H7 (cell line): ENCODE data around the gene SLC1A2. TPM values are rescaled to one million over a fixed set of nuclear protein-coding genes. Genes with fewer than 3 reads are reported as not detected.

Experiments
- DNase-seq: peaks from one replicate; pipeline ENCODE4 v3.0.0; 2012
- H3K27me3 ChIP-seq: 2 replicates; pipeline ENCODE4 v1.6.0; 2011; ENCODE audit warnings: mild to moderate bottlenecking, low read length; ENCODE audit not compliant: control insufficient read depth, insufficient read depth
- H3K36me3 ChIP-seq: replicated peaks from 2 replicates; pipeline ENCODE4 v1.5.1; 2011; ENCODE audit warnings: low read length; ENCODE audit not compliant: control insufficient read depth, insufficient read depth
- H3K4me3 ChIP-seq: 2 replicates; pipeline ENCODE4 v1.5.1; 2011; ENCODE audit warnings: low read depth, mild to moderate bottlenecking, control low read depth, low read length, moderate library complexity; ENCODE audit not compliant: insufficient read depth
- total RNA-seq: library from RNA; depleted of rRNA; stranded (reverse); fragments of >200 nt; shearing (Covaris generic); gene quantifications from 2 replicates; pipeline ENCODE4 v1.2.3, GENCODE V29; 2014

Gene SLC1A2
- total RNA-seq, 1 experiment from 2014 or later = 1.0 TPM

DNA sequence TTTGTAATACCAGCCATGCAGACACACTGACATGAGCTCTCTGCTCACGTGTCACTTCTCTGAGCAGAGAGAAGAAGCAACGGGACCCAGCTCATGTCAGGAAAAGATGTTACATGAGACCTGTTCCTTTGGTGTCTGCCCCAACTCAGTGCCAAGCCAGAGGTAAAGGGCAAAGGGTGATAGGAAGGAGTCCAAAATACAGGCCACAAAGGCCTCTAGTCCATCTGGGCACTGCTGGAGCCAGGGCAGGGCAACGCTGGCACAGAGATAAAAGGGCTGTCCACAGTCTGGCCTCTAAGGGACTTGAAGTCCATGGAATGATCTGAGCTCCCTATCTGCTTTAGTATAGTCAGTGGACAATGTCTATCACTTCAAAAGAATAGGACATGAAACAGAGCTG is 79.3 kb downstream of the SLC1A2 start:
- DNase-seq = no peak

DNA sequence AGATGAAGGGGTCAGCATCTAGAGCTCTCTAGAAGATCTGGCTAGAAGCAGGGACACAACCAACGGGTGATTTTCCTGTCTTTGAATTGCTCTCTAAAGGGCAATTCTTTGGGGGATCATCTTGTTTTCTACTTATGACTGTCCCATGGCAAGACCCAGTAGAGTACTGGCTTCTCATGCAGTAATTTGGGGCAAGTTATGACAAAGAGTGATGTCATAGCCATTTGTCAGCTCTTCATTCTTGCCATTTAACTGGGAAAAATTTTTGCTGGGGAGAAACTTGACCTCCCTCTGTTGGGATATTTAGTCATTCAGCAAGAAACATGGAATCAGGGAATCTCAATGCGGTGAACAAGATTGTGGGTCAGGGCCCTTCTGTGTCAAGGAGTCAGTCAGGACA is 80.4 kb downstream of the SLC1A2 start:
- no peak for DNase-seq
- Histone ChIP-seq H3K4me3 (no peak overlapping the region), H3K27me3 (no peaks in the 10 kb centered on the region), H3K36me3 (no peaks in the 10 kb centered on the region)

More for the DNA sequence above, 79.3 kb downstream of the SLC1A2 start:
- Histone ChIP-seq H3K4me3 (no peak overlapping the region), H3K27me3 (no peaks in the 10 kb centered on the region), H3K36me3 (no peaks in the 10 kb centered on the region)

DNA sequence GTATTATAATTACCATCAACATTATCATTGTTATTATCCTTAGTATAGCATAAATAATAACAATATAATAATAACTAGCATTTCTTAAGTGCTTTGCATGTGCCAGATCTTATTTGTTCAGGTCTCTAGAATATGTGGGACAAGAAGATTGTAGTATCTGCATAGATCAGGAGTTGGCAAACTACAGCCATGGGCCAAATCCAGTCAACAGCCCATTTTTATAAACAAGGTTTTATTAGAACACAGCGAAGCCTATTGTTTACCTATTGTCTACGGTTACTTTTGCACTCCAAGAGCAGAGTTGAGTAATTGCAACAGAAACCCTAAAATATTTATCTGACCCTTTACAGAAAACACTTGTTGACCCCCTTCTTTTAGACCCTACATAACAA is 81.4 kb downstream of the SLC1A2 start:
- no peaks in the 10 kb centered on the region for H3K36me3 ChIP-seq

DNA sequence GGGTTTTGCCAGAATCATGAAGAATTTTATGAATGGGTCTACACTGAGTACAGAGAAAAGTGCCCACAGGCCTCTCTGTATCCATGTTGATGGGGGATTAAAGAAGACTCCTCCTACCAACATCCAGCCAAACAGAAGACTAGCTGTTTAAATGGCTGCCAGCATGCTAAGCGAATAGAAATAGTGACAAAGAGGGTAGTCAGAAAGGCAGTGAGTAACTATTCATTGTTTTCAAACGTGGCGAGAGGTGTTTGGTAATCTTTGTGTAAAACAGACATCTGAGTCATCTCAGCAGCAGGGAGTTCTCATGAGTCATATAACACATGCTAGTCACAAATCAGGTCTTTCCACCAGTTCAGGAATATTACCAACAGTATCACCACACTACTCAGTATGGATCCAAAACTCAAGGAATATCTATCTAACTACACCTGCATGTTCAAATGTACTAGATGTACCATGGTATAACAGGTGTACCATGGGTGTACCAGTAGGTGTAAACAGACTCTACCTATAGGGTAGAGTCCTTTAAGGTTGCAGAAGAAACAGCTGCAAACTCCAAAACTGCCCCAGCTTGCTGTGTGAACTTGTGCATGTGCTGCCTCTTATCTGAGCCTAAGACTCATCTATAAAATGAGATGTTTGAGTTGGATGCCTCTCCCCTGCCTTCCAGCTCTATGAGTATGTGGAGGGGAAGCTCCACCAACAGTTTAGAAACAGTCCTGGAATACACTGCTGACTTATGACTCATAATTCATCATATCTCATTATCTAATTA is 82.0 kb downstream of the SLC1A2 start:
- Histone ChIP-seq H3K4me3 (no peak overlapping the region), H3K36me3 (no peaks in the 10 kb centered on the region), H3K27me3 (no peaks in the 10 kb centered on the region)
- no peak for DNase-seq

More for the DNA sequence above, 81.4 kb downstream of the SLC1A2 start:
- H3K4me3 ChIP-seq = no peak overlapping the region
- no peak for DNase-seq
- no peaks in the 10 kb centered on the region for H3K27me3 ChIP-seq

DNA sequence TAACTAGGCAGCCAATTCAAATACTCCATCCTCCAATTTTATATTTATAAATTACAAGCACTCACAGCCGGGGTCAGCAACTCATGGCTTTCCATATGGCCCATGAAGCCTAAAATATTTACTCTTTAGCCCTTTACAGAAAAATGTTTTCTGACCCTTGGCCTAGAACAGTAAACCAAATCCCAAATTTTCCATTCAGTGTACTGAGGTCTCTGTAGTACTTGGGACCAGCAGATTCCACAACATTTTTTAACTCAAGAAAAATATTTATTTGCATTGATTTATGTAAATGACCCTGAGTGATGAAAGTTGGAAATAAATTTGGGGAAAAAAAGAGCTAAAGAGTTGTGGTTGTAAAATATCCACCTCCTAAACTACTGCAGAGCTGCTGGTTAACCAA is 82.6 kb downstream of the SLC1A2 start:
- no peak for DNase-seq
- H3K27me3 ChIP-seq = no peaks in the 10 kb centered on the region
- H3K4me3 ChIP-seq = no peak overlapping the region
- H3K36me3 ChIP-seq = no peaks in the 10 kb centered on the region

DNA sequence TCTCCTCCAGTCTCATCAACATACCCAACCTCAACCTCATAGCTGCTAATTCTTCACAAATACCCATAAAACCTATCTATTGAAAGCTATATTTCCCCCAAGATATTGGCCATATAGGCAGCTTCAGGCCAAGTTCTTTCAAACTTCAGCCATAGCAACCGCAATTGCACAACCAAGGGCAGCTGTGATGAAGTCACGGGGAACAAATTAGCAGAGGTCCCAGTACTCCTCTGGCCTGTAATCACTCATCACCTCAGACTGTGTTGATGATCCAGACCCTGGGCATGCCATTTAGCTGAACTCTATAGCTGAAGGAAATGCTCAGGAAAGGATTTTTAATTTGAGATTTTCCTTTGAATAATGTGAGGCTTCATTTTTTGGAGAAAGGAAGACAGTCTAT is 84.1 kb downstream of the SLC1A2 start:
- H3K4me3 ChIP-seq = no peak overlapping the region
- DNase-seq = no peak
- no peaks in the 10 kb centered on the region for H3K36me3 ChIP-seq
- no peaks in the 10 kb centered on the region for H3K27me3 ChIP-seq

DNA sequence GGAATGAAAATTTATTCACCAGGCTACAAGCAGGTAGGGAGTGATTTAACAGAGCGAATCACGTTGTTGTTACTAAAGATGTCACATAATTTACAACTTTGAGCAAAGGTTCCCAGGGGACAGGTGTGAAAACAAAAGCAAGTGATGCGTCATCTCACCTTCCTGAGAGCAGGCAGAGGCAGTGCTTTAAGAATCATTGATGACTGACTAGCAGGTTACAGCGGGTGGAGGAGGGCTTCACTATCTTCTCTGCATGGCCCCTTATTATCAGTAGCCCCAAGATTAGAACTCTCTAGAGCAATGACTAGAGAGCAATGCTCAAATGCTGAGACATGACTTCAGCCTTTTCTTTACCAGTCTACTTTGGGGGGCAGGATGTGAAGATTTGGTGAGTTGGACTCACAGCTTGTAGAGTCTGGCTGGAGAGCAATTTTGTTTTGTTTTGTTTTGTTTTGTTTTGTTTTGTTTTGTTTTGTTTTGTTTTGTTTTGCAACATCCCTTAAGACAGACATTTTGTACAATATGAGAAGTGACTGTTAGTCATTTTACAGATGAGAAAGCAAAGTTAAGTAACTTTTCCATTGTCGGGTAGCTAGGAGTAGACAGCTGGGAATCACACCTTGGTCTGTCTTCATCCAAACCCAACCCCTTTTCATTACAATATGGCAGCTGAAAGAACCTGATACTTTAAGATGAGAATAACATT is 84.8 kb downstream of the SLC1A2 start:
- DNase-seq = no peak
- H3K36me3 ChIP-seq = no peaks in the 10 kb centered on the region
- no peak overlapping the region for H3K4me3 ChIP-seq
- H3K27me3 ChIP-seq = no peaks in the 10 kb centered on the region

DNA sequence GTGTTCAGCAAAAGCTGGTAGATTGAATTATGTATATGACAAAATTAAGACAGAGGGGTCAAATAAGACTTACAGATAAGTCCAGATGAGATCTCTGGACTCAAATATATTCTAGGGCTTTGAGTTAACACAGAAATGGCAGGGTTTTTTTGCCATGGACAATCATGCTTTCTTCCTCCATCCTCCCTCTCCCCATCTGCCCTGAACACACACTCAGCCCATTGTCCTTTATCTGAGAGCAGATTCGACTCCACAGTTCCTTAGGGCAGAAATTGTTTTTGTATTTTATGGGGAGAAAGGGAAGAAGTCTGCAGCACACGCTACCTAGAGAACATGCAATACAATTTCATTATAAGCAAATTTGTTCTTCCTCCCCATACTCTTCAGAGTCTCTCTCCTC is 86.8 kb downstream of the SLC1A2 start:
- DNase-seq = no peak
- no peak overlapping the region for H3K4me3 ChIP-seq
- H3K36me3 ChIP-seq = no peaks in the 10 kb centered on the region

DNA sequence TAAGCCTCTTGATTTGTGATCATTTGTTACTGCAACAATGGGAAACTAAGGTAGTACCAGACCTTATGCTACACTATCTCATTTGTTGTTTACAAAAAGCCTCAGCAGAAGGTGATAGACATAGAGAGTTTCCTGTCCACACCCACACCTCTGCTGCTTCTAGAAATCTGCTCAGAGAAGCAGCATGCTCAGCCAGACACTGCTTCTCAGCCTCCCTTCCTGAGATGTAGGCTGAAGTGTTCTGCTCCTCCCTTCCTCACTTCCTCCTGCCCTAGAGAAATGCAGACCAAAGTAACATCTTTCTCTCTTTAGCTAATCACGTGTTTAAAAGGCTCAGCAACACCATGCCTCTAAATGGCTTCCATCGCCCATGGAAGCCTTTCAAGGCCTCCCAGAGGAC is 88.4 kb downstream of the SLC1A2 start:
- no peak for DNase-seq
- H3K4me3 ChIP-seq = no peak overlapping the region
- H3K36me3 ChIP-seq = no peaks in the 10 kb centered on the region
- H3K27me3 ChIP-seq = no peaks in the 10 kb centered on the region

More for the DNA sequence above, 86.8 kb downstream of the SLC1A2 start:
- no peaks in the 10 kb centered on the region for H3K27me3 ChIP-seq

DNA sequence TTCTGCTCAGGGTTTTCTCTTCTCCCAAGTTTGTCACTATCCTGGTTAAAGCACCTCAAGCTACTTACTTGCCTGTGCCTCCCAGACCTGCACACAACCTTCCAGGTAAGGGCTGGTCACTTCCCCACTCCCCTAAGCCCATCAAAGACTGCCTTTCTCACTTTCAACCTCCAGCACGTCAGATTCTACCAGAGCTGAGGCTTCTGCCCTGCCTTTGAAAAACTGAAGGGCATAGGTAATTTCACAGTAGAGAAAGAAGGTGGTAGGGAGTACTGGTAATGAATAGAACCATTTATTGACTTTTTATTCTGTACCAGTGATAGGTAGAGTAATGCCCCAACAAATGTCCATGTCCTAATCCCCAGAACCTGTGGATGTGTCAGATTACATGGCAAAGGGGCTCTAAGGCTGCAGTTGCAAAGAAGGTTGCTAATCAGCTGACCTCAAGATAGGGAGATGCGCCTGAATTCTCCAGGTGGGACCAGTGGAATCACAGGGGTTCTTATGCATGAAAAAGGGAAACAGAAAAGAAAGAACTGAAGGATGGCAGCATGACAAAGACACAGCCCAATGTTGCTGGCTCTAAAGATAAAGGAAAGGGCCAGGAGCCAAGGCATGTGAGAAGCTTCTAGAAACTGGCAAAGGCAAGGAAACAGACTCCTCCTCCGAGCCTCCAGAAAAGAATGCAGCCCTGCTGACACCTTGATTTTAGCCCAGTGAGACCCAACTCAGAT is 89.0 kb downstream of the SLC1A2 start:
- H3K4me3 ChIP-seq = no peak overlapping the region
- H3K27me3 ChIP-seq = no peaks in the 10 kb centered on the region
- peak; percentile 22 for DNase-seq

DNA sequence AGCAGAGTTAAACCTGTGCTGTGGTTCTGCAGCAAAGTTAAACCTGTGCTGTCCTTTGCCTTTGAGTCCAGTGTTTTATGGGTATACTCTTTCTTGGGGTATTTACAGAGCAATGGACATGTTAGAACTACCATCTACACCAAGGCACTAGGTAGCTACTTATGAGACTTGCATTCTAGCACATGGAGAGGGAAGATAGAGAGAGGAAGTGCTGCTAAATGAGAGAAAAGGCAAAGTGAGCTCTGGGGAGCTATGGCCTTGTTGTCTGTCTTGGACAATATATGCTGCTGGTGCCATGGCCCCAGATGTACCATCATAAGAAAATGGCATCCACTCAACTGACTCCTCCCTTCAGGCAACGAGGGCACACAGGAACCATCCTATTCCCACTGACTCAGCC is 91.5 kb downstream of the SLC1A2 start:
- Histone ChIP-seq H3K4me3 (no peak overlapping the region), H3K27me3 (no peaks in the 10 kb centered on the region), H3K36me3 (no peaks in the 10 kb centered on the region)
- DNase-seq = no peak

More for the DNA sequence above, 89.0 kb downstream of the SLC1A2 start:
- no peaks in the 10 kb centered on the region for H3K36me3 ChIP-seq

DNA sequence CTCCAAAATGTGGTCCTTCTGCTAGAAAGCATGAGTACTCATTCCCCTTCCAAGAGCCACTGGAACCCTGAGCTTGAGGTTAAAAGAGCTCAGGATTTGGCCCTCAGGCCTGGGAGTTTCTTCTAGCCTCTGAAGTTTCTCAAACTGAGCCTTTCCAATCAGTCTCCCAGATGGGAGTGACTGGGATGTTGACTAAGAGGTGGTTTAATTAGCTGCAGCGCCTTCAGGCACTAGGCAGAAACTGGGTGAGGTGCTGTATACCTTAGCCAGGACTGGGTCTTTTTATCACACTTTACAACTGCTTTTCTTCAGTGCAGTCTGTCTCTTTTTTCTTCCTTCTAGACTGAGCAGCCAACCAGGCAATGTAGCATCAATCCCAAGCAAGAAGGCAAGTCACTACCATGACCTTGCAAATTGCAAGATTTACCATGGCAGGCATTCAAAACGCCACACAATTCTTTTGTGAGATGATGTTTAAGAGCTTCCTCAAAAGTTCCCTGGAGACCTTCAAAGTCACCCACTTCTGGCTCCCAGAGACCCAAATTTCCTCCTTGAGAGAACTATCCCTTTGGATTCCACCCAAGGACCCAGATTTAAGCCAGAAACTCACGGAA is 93.0 kb downstream of the SLC1A2 start:
- no peaks in the 10 kb centered on the region for H3K27me3 ChIP-seq
- H3K4me3 ChIP-seq = no peak overlapping the region
- no peak for DNase-seq
- H3K36me3 ChIP-seq = no peaks in the 10 kb centered on the region

DNA sequence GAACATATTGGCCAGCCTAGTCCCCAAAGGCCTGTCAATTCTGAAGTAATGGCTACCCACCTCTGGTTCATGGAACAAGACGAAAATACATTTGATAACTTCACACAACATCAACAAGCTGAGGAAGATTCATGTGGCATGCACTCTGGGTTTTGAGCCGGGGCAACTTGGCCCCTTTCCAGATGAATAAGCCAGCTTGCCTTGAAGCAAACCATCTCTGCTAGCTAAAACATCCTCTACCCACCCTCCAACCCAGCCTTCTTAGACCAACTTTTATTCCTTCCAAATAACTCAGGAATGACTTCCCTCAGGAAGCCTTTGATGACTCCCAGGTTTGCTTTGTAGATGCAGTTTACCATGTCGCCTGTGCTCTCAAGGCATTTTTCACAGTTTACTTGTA is 94.4 kb downstream of the SLC1A2 start:
- DNase-seq = no peak
- Histone ChIP-seq H3K27me3 (no peaks in the 10 kb centered on the region), H3K4me3 (no peak overlapping the region), H3K36me3 (no peaks in the 10 kb centered on the region)

DNA sequence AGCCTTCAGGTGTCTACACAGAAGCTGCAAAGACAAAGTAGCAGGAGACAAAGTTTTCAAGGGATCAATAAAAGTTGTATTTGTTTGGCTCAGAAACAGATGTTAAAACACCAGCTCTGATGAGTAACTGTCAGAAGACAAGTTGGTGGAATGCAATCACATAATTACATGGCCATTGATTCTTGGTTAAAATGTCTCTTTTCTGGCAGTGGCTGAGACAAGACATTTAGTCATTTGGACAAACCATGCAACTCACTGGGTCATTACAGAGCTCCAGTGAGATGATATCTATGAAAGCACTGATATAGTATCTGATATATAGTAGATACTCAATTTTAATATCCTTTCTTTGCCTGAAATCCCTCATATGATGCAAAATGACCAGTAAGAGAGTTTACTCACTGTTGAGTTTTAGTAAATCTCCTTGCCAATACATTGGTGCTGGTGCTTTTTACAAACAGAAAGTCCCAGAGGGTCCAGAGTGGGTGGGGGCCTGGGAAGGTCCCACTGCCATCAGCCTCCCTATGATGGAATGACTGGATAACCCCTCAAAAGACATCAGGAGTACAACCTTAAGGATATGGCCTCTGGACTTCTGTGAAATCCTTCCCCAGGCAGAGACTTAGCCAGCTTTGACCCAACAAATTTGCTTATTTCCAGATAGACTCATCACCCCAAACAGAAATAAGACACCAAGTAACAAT is 95.0 kb downstream of the SLC1A2 start:
- no peak for DNase-seq
- Histone ChIP-seq H3K4me3 (no peak overlapping the region), H3K27me3 (no peaks in the 10 kb centered on the region), H3K36me3 (no peaks in the 10 kb centered on the region)
